NCI-H128 (cell line): ENCODE results near the gene GNRH2.
"Not testable (repeated sequence)": the region's sequence is repeated elsewhere in the genome, so short reads cannot be mapped to it uniquely, and the experiment has no call there.

Experiments
- DNase-seq: peaks from one replicate; lab custom pipeline; 2025; ENCODE audit not compliant: unreplicated experiment; lab: John Stamatoyannopoulos, UW

Gene GNRH2

GRCh38 chr20:3043322-3043721 is at the start of gene GNRH2:
TSS of gene GNRH2 (plus strand) at chr20:3043622. CDS start at chr20:3044415, 793 bp downstream.
- no peak for DNase-seq

GRCh38 chr20:2995796-2996195 is 47.6 kb upstream of the GNRH2 start:
- DNase-seq = no peak

- DNase-seq = no peak
These were observed 44.7 kb upstream of the GNRH2 start for GRCh38 chr20:2998728-2999127.

GRCh38 chr20:3000852-3001523 is 42.4 kb upstream of the GNRH2 start:
- peak; percentile 54 for DNase-seq

- DNase-seq = no peak
These were observed 40.0 kb upstream of the GNRH2 start for GRCh38 chr20:3003416-3003815.

- no peak for DNase-seq
These were observed 32.3 kb upstream of the GNRH2 start for GRCh38 chr20:3010985-3011723.

- DNase-seq = no peak
These were observed 31.7 kb upstream of the GNRH2 start for GRCh38 chr20:3011752-3012151.

- DNase-seq = no peak
These were observed 29.7 kb upstream of the GNRH2 start for GRCh38 chr20:3013771-3014170.

- DNase-seq = no peak
These were observed 29.2 kb upstream of the GNRH2 start for GRCh38 chr20:3014179-3014578.

- DNase-seq = no peak
These were observed 28.8 kb upstream of the GNRH2 start for GRCh38 chr20:3014662-3015061.

GRCh38 chr20:3015302-3015701 is 28.1 kb upstream of the GNRH2 start:
- not testable (repeated sequence) for DNase-seq

- DNase-seq = no peak
These were observed 22.1 kb upstream of the GNRH2 start for GRCh38 chr20:3021327-3021726.

- DNase-seq = no peak
These were observed 21.6 kb upstream of the GNRH2 start for GRCh38 chr20:3021777-3022176.

- not testable (repeated sequence) for DNase-seq
These were observed 20.6 kb upstream of the GNRH2 start for GRCh38 chr20:3022559-3023490.

- DNase-seq = no peak
These were observed 15.4 kb upstream of the GNRH2 start for GRCh38 chr20:3027987-3028386.

- DNase-seq = no peak
These were observed 11.8 kb upstream of the GNRH2 start for GRCh38 chr20:3031524-3032147.

- no peak for DNase-seq
These were observed 10.8 kb upstream of the GNRH2 start for GRCh38 chr20:3032624-3033023.

GRCh38 chr20:3037654-3038053 is 5.8 kb upstream of the GNRH2 start:
- DNase-seq = no peak

GRCh38 chr20:3038454-3038853 is 5.0 kb upstream of the GNRH2 start:
- no peak for DNase-seq

- DNase-seq = no peak
These were observed 4.0 kb upstream of the GNRH2 start for GRCh38 chr20:3039426-3039825.

GRCh38 chr20:3040086-3040485 is 3.3 kb upstream of the GNRH2 start:
- no peak for DNase-seq
